Measurements from ENCODE around the gene MMEL1. TPM values are rescaled to one million over a fixed set of nuclear protein-coding genes. Genes with fewer than 3 reads are reported as not detected.
"Not testable (repeated sequence)": the region's sequence is repeated elsewhere in the genome, so short reads cannot be mapped to it uniquely, and the experiment has no call there.

MMEL1 gene
- total RNA-seq, 1 donor from 2014 or later: 3.6 TPM

DNA sequence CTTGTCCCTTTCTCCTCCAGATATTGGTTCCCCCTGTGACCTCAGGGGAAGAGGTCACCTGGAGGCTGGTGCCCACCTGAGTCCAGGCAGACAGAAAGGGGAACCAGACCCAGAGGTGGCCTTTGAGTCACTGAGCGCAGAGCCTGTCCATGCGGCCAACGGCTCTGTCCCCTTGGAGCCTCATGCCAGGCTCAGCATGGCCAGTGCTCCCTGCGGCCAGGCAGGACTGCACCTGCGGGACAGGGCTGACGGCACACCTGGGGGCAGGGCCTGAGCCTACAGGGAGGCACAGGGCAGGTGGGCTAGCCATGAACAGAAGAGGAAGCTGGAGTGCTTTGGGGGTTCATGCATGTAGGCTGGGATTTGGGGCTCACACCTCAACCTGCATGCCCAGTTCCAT, 74.0 kb downstream of the MMEL1 start:
- no peak for DNase-seq (ENCODE audit: low read depth in 2 of 2)

DNA sequence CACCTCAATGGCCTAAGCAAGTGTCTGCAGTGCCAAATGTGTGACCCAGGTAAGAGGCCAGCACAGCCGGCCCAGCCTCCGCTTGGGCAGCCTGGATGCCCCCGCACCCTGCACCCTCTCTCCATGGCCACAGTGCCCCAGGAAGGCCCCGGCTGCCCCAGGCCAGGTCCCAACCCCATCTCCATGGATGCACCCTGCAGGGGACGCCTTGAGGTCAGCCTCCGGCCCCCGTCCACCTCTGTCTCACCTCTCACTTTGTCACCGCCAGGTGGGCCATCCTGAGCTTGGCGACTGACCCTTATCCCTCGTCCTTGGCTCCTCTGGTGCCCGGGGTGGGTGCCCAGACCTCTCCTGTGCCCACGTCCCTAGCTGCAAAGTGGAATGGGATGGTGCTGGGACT, 74.4 kb downstream of the MMEL1 start:
- DNase-seq (ENCODE audit: low read depth in 2 of 2): no peak

DNA sequence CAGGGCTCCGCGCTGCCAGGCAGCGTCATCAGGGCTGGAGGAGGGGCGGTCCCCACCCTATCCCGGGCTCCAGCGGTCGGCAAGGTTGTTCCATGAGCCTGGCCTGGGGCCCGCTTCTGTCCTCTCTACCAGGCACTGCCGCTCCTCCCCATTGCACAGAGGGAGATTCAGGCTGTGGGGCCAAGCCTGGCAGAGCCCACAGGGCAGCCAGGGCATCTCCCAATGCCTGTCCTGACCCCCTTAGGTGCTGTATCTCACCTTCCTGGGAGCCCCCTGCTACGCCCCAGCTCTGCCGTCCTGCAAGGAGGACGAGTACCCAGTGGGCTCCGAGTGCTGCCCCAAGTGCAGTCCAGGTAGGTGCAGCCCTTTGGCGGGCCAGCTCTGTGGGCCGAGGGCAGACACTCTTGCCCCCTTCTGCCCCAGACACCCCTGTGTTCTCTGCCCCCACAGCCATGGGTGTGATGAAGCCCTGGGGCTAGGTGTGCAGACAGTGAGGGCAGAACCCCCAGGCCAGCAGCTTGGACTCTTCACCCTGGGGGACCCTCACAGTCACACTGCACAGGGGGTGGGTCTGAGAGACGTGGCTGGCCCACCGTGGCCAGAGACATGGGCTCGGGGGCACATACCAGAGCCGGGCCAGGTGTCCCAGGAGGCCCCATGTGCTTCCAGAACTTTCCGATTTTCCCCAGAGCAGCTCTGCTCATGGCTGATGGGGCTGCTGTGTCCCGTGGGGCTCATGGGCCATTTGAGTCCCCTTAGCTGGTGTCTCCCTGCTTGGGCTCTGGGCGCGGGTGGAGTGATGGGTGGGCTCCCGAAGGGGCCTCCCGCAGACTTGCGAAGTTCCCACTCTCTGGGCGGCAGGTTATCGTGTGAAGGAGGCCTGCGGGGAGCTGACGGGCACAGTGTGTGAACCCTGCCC, 75.1 kb downstream of the MMEL1 start:
- DNase-seq (ENCODE audit: low read depth in 2 of 2): peak in 1 of 2 donors; percentile 35

DNA sequence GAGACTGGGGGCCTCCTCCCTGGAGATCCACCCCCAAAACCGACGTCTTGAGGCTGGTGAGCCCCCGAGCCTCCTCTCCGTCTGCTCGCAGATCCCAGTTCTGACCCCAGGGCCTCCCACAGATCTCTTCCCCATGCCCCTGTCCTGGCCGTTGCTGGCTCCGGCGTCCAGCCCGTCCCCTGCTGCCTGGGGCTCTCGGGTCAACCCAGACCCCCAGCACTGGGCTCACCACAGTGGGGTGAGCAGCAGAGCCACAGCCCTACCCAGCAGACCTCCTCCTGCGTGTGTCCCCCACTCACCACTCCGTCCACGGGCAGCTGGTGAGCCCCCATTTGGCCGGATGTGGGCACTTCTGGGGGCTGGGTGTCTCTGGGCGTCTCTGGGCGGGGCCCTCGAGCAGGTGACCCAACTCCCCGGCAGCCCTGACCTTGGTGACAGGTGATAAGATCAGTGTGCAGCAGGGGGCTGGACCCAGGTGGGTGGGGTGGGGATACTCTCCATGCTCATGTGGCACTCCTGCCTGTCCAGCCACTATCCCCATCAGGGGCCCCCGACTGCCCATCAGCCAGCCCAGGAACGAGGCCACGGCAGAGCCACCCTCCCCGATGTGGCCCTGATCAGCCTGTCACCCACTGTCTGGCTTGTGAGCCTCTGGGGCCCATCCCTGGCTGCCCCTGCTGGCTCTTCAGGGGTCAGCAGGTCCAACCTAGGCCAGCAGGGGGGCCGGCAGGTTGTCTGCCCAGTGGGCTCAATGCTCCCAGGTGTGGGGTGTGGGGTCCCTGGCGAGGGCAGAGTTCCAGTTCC, 75.9 kb downstream of the MMEL1 start:
- DNase-seq (ENCODE audit: low read depth in 2 of 2): peak in 1 of 2 donors; percentile 10

DNA sequence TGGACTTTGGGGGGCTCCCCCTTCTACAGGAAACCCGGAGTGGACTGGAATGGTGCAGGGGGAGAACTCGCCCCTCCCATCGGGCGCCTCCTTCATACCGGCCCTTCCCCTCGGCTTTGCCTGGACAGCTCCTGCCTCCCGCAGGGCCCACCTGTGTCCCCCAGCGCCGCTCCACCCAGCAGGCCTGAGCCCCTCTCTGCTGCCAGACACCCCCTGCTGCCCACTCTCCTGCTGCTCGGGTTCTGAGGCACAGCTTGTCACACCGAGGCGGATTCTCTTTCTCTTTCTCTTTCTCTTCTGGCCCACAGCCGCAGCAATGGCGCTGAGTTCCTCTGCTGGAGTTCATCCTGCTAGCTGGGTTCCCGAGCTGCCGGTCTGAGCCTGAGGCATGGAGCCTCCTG, 76.5 kb downstream of the MMEL1 start, which contains the start of gene TNFRSF14:
TSS of gene TNFRSF14 (plus strand) at position 95 of the 401 bp plus-strand sequence. CDS start at position 389, 294 bp downstream.
- DNase-seq (ENCODE audit: low read depth in 2 of 2): peak; percentile 54 to 55

DNA sequence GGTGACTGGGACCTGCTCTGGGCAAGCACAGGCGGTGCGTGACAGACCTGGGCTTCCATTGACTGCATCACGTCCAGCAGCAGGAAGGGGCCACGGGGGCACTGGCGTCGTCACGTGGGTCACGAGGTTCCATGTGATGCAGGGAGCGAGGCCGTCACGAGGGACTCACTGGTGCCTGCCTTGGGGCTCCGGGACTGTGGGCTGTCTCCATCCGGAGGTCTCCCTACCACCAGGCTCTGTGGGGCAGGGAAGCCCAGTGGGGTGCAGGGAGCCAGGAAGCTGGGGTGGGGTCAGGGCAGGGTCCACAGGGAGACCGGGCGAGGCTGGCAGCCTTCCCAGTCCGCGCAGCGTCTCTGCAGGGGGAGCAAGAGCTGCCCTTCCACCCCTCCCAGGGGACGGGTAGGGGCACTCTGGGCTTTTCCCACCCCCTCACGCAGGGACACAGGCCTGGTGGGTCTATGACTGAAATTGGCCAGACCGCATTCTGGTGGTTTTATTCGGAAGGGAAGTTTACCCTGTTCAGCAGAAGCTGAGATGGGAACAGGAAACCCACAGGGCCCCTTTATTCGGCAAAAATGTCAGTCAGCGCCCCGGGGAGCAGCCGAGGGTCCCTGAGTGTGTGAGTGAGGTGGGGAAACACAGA, 77.1 kb downstream of the MMEL1 start:
- DNase-seq (ENCODE audit: low read depth in 2 of 2): peak; percentile 73 to 89

DNA sequence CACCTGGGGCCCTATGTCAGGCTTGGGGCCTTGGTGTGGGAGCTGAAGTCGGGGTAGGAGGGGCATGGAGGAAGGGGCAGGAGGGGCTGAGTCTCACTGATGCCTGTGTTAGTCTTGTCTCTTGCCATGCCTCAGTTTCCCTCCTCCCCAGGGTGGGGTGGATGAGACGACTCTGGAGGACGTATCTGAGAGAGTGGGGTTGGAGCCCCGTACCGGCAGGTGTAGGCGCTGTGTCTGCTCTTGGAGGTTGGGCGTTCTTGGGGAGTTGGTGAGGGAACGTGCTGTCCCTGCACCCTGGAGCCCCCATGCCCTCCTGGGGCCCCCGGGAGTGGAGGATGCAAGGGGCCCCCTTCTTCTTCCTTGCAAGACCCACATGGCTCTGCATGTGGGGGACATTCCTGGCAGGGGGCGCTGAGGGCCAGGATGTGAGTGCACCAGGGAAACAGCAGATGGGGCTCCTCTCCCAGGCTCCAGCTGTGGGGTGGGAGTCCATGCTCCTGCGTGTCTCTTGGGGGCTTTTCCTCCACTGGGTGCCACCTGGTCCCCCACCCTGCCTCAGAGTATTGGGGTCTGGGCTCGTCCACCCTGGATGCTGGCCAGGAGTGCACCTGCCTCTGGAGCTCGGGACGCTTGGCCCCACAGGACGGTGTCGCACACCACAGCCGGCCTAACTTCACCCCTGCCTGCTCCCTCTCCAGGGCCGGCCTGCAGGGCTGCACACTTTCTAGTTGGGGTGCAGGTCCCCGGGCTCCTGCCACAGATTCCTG, 78.0 kb downstream of the MMEL1 start:
- peak in 1 of 2 donors; percentile 46 for DNase-seq (ENCODE audit: low read depth in 2 of 2)

DNA sequence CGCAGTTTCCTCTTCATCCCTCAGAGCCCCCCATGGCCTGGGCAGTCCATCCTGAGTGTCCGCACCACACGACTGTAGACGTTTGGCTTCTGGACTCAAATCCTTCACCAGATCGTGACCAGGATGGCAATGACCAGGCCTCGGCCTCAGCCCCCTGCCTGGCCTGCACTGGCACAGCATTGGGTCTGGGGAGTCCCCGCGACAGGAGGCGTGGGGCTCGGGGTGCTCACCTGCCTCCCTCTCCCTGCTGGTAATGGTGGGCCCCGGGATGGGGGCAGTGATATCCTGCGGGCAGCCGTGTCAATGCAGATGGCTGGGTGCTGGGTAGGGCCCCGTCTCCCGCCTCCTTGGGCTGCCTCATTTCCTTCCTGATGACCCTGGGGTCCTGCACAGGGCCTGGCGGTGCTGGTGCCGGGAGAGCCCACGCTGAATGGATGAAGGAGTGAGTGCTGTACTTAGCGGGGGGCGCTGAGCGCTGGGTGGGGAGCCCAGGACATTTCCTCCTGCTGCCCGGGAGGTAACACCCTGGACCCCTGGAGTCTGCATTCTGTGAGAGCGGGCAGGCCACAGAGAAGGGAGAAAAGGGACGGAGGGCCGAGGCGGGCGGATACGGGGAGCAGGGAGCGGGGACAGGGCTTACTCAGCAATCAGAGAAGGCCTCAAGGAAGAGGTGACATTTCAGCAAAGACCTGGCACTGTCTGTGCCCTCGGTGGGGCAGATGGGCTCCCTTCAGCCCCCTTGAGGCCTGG, 78.8 kb downstream of the MMEL1 start:
- no peak for DNase-seq (ENCODE audit: low read depth in 2 of 2)

DNA sequence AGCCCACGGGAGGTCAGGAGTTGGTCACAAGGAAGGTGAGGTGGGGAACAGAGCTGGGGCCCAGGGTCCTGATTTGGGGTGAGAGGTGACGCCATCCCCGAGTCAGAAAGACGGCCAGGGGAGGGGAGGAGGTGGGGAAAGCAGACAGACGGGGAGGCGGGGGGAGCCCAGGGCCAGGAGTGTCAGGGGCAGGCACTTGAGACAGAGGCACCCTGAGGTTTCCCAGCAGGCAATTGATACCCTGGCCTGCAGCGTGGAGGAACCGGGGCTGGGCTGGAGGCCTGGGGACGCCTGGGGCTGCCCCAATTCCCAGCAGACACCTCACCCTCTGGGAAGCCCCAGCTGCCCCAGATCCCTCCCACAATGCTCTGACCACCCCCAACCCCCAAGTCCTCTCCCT, 79.7 kb downstream of the MMEL1 start:
- DNase-seq (ENCODE audit: low read depth in 2 of 2): not testable (repeated sequence)

DNA sequence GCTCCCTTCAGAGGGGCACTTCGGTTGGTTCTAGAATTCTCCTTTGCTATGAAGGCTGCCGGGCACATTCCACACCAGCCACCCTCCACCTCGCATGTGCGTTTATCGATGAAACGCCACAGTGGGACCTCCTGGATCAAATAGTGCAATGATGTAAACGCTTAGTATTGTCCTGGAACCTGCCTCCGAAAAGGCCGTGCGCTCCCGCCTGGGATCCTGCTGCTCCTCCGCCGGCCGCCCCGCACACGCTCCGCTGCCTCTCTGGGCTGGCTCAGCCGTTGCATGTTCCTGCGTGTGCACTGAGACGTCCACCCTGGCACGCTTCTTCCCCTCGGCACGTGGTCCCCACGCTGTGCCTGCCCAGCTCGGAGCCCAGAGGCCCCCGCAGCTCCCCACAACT, 80.6 kb downstream of the MMEL1 start:
- no peak for DNase-seq (ENCODE audit: low read depth in 2 of 2)

DNA sequence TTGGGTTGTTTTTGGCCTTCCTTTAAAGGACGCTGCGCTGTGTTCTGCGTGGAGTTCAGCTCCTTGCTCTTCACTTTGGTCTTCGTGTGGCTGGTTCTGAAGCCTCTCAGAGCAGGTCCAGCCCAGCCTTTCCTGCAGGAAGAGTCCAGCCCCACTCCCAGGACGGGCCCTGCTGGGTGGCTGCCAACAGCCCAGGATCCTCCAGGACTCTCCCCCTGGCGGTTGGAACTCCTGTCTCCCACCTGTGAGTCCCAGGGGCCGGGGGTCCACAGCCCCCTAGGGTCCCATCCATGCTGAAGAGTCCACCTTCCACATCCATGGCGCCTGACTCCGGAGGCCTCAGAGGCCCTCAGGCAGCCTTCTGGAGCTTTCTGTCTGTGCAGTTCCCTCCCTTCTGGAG, 81.3 kb downstream of the MMEL1 start:
- DNase-seq (ENCODE audit: low read depth in 2 of 2): not testable (repeated sequence)

DNA sequence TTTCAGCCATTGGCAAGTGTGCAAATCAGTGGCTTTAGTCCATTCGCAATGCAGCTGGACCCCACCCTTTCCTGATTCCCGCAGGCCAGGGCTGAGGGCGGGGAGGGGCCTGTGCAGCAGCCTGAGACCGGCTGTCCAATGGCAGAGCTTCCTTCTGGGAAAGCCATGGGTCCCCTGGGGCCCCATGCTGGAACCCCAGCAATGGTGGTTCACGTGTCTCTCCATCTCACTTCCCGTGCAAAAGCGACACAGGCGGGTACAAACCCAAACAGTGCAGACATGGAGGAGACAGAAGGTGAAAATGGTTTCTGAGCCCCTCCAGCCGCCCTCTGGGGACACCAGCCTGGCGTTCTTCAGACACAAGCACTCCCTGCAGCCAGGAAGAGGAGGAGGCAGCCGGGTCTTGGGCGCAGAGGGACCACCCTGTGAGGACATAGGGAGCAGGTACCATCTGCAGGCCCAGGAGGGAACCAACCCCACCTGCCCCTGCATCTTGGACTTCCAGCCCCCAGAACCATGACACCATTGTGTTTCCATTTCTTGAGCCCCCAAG, 82.4 kb downstream of the MMEL1 start:
- DNase-seq (ENCODE audit: low read depth in 2 of 2): not testable (repeated sequence)

DNA sequence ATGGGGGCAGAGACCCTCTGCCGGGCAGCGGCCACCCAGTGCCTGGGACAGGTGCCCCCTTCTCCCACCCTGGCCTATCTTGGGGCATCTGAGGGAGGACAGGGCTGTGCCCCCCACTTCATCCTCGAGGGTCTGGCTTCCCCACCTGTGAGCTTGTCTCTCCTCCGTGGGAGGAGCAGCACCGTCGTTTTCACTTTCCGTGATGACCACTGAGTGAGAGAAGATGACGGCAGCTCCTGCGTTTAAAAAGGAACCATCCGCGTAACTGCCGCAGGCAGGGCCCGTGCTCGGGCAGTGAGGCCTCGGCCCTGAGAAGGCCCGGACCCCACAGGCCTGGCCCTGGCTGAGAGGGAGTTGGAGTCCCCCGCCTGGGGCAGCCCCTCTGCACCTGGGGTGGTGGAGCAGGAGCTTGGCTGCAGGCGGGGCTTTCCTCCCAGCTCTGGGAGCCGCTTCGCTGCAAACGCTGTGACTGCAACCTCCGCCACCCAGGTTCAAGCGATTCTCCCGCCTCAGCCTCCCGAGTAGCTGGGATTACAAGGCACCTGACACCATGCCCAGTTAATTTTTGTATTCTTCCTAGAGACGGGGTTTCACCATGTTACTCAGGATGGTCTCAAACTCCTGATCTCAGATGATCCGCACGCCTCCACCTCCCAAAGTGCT, 83.3 kb downstream of the MMEL1 start:
- DNase-seq (ENCODE audit: low read depth in 2 of 2): not testable (repeated sequence)

DNA sequence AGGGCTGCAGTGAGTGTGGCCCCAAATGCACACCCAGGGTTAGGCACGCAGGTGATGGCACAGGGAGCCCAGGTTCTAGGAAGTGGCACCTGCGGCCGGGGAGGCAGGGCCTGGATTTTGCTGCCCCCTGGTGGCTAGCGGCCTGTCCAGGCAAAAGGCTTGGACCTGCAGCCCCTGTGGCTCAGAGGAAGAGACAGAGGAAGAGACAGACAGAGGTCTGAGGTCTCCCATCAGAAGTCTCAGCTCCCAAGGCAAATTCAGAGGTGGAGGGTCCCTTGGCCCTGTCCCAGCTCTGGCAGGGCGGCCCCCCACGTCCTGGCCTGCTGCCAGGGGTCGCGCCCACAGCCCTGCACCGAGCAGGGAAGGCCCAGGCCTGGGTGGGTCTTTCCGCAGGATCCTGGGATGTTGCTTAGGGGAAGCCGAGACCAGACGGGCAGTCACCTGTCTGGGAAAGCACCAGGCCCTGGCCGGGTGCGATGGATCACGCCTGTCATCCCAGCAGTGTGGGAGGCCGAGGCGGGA, 84.7 kb downstream of the MMEL1 start:
- DNase-seq (ENCODE audit: low read depth in 2 of 2): peak; percentile 67 to 73

DNA sequence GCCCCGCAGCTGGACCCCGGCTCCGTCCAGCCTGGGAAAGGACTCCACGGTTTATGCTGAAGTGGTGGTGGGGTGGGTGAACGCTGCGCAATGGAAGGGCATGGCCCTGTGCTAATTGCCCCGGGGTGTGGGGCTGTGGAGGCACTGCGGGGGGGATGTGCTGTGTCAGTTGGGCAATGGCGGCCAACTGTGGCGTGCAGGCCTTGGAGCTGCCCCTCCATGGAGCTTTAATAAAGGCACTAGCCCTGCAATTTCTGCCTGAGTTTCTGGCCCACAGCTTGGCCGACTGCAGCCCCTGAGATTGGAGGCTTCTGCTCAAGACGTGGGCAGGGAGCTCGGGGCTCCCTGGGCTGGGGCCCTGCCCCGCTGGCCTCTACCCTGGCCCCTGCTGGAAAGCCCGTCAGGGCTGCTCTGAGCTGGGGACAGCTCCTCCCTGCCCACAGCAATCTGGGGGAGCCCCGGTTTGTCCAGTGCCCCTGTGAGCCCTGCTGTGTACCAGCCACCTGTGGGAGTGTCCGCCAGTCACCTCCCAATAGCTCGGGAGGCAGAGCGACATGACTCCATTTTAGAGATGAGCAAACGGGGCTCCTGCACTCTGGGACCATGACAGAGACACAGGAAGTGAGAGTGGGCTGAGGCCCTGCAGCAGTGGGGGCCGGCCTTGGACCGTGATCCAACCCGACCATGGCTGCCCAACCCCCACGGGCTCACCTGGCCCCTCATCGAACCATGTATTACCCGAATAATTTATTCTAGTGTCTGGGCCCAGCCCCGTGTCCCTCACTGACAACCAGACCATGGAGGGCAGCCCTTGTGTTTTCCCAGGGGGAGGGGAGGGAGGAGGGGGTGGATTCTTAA, 85.4 kb downstream of the MMEL1 start:
- no peak for DNase-seq (ENCODE audit: low read depth in 2 of 2)

DNA sequence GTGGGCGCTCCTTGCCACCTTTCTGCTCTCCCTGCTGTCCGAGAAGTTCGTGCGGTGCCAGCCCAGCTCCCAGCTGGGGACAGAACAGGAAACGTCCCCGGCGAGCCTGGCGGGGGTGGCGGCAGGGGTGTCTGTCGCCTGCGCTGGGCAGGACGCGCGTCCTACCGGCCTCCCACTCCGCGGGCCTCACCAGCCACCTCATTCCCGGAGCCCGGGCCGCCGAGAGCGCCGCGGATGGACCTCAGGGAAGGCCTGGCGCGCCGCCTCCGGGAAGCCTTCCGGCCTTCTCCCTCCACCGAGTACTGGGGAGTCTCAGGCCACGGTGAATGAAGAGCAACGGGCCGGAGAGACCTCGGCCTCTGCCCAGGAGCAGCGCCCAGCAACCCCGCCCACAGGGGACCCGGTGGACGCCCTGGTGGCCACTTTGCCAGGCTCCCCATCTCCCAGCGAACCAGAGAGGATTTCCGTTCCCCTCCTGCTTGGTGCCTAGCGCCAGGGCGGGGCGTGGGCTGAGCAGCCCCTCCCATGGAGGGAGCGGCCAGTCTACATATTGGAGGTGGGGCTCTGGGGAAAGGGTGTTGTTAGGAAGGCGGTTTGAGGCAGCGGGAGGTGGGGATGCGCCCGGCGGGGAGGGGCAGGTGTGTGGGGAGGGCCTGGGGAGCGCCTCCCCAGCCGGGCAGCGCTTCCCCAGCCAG, 86.2 kb downstream of the MMEL1 start:
- peak; percentile 85 to 88 for DNase-seq (ENCODE audit: low read depth in 2 of 2)

DNA sequence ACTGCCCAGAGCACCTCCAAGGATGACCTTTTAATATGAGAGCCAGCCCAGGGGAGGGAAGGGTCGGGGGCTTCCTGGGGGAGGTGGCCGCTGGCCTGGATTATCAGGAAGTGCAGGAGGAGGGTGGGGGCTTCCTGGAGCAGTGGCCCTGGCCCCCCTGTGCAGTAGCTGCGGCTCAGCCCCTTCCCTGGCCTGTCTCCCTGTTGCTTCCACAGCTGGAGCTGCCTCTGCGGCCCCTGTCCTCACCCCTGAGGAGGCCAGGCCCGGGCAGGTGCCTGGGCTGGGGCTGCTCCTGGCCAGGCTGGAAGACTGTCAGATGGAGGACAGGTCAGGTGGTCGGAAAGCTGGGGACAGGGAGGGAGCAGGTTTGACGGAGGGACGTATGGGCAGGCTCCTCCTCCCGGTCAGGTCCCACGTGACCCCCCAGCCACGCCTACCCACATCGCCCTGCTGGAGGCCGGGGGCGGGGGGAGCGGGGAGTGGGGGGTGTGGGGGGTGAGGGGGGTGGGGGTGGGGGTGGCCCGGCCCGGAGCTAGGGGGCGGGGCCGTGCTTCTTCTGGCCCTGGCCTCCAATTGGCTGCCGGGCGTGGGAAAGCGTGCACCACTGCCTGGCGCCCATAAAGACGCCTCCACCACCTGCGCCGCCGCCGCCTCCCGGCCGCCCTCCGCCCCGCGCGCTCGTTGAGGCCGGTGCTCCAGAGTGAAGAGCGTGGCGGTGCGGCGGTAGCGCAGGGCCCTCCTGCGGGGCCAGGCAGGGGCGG, 86.9 kb downstream of the MMEL1 start:
- peak; percentile 94 for DNase-seq (ENCODE audit: low read depth in 2 of 2)

Measured in dermis microvascular lymphatic vessel endothelial cell (primary cell).